GM11168 (cell line): Measurements from ENCODE around the gene BRD3.

Experiments
- in situ Hi-C: fragments of 300-500 bp; cut with MboI; formaldehyde crosslinking; loops from one replicate; pipeline ENCODE4 v1.12.0; 2022; ENCODE audit warnings: low sequenced_read_pairs; ENCODE audit not compliant: unreplicated experiment

Gene BRD3

DNA sequence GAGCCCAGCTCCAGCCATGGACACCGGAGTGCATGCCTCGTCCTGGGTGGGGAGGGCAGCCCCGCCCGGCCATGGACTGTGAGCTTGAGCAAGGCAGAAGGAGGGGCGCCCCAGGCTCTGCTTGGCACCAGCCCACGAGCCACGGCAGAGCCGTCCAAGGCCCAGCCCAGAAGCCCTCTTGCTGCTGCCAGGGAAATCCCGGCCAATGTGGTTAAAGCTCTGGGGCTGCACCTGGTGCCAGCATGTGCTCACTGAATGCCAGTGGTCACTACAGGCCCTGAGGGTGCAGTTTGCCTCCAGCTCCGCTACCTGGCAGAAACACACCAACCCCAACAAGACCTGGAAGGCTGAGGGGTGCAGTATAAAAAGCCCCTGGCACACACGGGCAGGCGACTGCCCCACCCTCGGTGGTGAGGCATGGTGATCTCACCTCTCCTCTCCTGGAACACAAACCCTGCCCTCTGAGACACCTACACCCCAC lies 11.8 kb downstream of the BRD3 start:
- in situ Hi-C loops, result no loop called here

DNA sequence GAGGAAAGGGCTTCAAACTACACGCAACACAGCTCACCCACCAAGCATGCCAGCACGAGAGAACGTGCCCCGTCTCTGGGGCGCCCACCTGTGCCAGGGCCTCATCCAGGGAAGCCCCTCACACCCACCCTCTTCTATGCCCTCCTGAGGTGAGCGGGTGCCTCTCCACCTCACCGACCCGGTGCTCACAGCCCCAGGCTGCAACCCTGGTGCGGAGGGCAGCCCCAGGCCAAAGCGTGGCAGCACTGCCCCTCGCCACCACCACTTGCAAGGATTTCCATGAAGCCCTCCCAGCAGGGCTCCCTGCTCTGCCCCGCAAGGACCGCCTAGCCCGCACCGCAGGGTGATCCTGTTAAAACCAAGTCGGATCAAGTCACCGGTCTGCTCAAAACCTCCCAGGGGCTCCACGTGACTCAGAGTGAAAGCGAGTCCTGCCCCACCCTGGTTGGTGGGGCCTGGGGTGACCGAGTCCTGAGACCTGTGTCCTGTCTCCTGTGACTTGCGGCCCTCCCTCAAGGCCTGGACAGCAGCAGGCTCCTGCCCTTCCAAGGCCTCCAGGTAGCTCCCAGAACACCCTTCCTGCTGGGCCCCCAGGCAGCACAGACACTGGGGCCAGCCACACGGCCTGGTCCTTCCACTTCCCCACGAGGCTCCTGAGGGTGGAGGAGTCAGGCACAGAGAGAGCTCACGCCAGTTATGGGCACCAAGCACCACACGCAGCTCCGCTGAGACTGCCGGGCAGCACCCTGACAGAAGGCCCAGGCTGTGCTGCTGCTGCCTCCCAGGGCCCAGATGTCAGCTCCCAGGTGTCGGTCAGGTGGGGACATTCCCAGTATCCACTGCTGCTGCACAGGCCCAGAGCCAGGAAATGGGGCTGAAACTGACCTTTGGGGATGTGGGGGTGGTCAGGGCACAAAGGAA lies 12.7 kb downstream of the BRD3 start:
- in situ Hi-C loops, result no loop called here

DNA sequence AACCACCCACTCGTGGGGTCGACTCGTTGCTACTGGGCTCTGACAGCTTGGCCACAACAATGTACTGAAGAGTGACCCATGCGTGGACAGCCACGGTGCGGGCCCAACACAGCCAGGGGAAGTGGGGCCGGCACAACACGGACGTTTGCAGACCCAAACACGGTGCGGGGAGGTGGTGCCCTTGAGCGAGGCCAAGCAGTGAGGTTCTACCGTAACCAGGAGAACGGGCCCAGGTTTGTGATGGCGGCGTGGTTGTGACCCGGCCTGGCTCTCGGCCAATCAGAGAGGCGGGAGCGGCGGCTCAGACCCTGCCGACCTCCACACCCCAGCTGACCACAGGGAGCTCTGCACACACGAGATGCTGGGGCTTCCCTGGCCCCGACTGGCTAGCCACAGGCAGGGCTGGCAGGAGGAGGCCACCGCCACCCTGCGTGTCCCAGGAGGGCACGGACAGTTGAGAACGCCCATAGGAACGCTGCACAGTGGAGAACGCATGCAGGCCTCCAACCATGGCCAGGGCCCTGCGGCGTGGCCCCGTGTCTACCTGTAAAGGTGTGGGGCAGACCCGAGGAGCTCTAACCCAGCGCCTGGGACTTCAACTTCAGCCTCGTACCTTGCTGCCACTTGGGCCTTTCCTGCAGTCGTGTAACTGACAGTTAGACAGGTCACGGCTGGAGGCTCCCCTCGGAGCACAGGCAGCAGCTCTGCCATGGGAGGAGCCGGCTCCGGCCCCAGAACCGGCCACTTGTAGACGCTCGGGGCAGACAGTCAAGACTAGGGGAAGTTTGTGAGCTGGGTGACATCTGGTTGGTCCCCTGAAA lies 13.7 kb downstream of the BRD3 start:
- in situ Hi-C loops, result no loop called here

DNA sequence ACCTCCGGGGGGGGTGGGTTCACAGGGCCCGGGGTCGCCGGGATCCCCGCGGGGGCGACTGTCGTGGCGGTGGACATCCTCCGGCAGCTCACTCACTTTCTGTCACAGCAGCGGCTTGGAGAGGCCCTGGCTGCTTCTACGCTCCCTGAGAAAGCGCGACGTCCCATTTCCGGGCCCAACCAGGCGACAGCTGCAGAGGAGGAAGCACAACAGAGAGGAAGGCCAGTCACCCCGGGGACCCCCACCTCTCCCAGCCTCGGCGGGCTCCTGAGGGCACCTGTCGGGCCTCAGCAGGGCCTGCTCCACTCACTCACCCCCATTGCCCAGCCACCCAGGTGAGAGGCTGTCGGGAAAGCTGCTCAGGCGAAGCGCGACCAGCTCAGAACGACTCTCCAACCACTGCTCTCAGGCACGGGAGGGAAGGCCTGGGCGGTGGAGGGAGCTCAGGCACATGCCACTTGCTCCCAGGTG lies 14.4 kb downstream of the BRD3 start:
- in situ Hi-C loops, result no loop called here

DNA sequence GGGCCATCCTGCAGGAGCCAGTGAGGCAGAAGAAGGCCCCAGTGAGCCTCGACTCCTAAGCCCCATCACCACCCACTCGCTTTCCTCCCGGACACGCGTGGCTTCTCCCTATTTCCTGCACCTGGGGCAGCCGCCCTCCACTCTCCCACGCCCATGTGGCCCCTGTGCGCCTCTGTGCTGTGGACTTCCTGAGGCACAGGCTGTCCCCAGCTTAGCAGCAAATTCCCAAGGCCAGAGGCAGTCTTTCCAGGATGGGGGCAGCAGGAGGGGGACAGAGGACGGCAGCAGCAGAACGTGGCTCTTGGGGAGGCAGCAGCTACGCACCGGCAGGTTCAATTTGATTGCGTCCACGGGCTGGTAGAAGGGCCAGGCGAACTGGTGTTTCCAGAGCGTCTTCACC lies 14.9 kb downstream of the BRD3 start:
- in situ Hi-C loops, result no loop called here

DNA sequence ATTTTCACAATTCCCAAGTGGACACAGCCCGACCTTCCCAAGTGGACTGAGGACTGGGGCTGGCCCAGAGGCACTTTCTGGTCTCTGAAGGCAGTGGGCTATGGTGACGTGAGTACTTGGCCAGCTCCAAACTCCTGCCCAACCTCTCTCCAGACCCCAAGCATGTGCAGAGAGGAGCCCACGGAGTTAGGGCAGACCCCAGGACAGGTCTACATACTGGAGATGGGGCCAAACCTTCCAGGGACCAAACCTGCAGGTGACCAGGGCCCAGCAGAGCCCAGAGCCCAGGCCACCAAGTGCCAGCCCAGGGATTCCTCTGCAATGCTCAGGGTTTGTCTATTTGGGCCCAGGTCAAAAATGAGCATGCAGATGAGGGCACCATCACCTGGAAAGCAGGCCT lies 15.3 kb downstream of the BRD3 start:
- in situ Hi-C loops, result no loop called here

DNA sequence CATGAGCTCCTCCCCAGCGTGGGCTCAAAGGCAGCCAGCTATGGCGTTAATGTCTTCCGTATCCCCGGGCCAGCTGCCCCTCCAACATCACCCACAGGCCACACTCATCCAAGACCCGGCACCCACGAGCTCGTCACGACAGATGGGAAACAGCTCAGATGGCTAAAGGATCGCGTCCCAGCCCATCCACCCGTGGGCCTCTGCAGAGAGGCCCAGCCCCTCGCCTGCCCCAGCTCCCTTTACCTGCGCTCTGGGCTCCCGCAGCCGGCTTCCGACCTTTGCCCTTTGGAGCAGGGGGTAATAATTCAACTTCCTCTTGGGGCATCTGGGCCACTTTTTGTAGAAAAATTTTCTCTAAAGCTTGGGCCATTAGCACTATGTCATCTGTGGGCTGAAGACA lies 16.5 kb downstream of the BRD3 start:
- in situ Hi-C loops, result no loop called here

DNA sequence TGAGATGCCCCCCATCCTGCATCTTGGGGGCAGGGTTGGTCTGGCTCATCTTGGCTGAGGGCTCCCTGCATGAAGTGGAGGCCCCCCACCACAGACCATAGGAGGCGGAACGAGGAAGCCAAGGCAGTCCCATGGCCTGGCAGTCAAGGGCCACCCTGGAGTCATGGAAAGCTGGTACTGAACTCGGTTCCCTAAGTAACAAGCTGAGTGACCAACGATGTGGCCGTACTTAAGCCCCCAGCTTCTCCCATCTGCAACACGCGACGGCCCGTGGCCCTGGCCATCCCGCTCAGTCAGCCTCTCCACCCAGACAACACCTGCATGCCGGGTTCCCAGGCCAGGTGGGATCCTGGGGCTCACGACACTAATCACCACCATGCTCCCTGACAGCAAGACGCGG lies 17.1 kb downstream of the BRD3 start:
- in situ Hi-C loops, result no loop called here

DNA sequence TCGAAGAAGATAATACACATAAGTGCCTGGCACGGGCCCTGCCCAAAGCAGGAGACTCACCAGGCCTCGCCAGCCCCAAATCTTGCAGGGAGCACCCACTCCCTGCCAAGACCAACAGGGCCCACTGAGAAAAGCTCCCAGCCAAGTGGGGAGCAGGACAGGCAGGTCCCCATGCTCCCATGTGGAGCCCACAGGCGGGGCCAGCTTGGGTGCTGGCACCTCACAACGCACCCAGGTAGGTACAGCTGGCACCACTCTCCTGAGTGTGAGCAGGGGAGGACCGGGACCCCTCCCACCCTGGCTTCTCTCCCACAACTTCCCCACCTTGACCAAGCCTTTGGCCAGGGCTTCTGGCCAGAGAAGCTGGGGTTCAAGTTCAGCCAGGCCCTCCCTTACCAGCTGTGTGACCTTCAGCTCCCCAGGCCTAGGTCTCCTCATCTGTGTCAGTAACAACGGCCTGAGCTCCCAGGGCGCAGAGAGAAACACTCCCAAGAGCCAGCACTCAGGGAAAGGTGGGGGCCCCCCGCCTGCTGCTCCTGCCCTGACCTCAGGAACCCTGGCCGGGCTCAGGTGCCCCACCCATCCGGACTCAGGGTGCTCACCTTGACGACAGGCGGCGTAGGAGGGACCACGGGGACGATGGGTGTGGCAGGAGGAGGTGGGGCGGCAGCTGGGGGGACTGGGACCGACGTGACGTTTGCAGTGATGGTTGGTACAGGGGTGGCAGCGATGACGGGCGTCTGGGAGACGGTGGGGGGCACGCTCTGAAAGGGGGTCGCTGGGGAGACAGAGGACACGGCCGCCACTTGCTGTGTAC lies 17.8 kb downstream of the BRD3 start:
- in situ Hi-C loops, result no loop called here

DNA sequence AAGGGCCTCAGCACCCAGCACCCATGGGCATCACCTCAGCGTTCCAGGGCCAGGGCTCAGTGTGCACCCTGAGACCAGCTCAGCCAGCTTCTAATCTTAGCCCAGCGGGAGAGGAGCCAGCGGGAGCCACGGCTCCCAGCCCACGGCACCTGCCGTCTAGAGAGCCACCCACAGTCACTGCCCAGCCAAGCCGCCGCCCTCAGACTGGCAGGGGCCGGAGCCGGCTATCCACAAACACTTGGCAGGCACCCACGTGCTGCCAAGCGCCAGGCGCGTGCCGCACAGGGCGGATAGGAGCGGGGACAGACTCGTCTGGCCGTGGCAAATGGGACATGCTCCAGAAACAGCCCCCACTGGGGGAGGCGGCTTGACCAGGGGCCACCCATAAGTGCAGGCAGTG lies 18.6 kb downstream of the BRD3 start:
- in situ Hi-C loops, result no loop called here

DNA sequence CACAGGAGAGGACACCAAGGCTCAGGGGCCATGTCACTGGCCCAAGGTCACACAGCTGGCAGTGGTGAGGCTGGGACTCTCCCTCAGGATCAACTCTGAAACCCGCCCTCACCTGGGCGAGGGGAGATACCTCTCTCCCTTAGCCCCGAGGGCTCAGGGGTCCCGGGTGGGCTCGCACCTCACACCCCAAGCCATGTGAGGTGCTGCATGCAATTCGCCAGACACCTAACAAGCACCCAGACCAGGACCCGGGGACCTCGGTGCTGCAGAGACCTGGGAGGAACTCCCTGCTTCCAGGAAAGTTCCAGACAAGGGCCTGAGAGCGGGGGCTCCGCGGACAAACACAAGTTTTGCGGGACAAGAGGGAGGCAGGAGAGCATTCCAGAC lies 19.3 kb downstream of the BRD3 start:
- in situ Hi-C loops, result no loop called here

DNA sequence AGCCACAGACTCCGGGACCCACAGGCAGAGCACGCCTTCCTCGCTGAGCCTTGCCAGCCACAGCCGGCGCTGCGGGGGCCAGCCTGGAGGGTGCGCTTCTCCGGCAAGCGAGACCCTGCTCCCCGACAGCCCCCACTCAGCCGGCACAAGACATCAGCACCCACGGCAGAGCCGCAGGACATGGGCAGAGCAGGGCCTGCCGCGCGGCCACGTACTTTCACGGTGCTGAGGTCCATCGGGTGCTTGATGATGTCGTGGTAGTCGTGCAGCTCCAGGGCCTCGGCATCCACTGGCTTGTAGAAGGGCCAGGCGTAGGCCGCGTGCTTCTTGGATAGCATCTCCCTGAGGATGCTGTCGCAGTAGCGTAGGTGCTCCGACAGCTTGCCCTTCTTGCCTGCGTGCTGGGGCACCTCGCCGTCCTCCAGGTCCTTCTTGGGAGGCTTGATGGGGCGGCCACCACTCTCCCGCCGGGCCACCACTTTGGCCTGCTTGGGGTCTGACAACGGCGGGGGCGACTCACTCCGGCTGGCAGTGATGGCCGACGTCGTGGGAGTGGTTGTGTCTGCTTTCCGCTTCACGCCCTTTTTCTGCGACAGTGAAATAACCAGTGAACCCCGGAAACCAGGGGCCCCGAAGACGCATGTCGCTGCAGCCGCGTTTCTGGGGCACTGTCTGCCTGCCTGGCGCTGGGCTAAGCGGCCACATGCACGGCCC lies 19.8 kb downstream of the BRD3 start:
- in situ Hi-C loops, result no loop called here

DNA sequence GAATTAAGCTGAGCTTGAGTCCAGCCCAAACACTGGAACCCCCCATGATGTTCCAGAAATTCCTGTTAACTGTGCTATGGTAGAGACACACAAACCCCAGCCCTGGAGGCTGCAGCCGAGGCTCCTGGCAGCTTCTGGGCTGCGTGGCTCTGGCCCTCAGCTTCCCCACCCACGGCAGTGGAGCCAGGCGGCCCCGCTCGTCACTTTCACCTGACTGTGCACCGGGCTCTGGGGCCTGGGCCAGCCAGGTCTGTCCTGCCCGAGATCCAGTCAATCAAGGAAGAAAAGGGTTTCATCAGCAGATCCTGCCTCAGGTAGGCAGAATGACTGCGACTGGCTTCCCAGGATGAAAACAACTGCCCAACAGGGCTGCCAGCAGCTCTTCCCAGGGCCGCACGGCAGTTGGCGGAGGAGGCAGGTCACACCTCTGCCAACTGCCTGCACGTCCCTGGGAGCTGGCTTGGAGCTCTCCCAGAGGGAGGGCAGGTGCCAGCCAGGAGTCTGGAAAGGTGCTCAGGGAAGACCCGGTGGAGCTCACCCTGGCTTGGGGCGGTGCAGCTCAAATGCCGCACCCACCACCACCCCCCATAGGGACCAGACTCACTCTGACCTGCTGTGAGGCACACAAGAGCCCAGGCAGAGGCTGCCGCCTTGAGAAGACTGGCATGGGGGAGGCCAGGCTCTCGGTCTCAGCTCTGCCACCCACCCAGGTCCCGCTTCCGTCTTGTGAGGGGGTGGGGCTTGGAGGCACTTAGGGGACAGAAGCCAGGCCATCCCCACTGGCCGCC lies 20.7 kb downstream of the BRD3 start:
- in situ Hi-C loops, result no loop called here

DNA sequence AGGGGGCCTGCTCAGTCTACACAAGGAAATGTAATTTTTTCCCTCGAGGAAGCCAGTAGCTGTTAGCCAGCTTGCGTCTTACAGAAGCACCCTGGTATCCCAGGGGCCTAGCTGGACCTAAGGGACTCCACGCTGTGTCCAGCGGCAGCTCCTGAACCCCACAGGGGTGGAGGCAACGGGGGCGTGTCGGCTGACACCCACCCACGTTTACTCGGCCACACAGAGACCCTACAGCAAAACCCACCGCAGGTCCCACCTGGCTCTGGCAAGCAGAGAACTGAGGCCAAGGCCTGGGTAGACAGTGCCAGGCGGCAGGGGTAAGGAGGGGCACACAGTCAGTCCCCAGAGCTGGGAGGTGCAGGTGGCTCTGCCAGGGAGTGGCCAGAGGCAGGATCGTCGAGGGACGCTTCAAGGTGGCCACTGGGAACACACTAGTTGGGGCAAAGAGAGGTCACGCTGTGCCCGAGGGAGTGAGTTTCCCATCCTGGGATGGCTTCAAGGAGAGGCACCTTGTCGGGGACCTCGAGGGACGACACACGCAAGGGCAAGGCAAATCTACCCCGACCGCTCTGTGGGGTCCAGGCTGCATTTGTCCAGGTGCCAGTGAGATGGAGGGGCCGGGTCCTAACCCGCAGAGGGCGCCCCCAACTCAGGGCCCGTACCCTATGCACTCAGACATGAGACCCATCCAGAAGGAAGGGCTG lies 21.8 kb downstream of the BRD3 start:
- in situ Hi-C loops, result no loop called here

DNA sequence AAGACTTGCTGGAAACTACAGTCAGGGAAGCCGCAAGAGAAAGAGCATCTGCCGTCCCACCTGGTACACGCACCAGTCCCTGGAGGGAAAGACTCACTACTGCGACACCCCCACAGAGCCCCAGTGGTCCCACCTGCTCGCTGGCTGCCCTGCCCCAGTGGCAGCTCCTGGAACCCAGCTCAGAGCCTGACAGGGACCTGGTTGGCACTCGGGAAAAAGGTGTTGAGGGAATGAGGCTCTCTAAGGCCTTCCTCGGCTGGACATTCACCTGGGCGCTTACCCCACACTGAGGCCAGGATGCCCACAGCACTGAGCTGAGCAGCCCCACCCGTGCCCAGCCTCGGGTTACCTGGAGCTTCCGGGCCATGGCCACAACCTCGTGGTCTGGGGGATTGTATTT lies 22.9 kb downstream of the BRD3 start:
- in situ Hi-C loops, result no loop called here

DNA sequence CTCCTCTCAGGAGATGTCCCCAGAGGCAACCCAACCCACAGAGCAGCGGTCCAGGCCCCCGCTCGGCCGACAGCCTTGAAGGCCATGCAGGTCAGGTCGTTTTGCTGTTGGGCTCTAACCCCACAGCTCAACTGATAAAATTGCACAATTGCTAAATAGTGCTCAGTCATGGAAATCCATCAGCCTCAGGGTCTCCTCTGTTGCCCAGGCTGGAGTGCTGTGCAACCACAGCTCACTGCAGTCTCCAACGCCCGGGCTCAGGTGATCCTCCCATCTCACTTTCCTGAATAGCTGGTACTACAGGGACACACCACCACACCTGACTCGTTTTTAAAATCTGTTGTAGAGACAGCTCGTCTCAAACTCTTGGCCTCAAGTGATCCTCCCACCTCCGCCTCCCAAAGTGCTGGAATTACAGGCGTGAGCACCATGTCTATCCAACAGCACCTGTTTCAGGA lies 24.3 kb downstream of the BRD3 start:
- in situ Hi-C loops, result no loop called here

DNA sequence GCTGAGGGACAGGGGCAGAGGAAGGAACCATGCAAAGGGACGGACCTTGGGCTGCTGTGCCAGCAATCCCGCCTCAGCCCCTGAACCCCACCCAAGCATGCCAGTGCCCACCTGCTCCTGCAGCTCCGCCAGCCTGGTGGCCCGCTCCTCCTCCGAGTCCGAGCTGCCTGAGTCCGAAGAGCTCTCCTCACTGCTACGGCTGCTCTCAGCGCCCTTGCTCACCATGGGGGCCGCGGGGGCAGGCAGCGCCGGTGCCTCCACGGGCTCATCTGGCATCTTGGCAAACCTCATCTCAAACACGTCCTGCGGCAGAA lies 26.2 kb downstream of the BRD3 start:
- in situ Hi-C loops, result no loop called here

DNA sequence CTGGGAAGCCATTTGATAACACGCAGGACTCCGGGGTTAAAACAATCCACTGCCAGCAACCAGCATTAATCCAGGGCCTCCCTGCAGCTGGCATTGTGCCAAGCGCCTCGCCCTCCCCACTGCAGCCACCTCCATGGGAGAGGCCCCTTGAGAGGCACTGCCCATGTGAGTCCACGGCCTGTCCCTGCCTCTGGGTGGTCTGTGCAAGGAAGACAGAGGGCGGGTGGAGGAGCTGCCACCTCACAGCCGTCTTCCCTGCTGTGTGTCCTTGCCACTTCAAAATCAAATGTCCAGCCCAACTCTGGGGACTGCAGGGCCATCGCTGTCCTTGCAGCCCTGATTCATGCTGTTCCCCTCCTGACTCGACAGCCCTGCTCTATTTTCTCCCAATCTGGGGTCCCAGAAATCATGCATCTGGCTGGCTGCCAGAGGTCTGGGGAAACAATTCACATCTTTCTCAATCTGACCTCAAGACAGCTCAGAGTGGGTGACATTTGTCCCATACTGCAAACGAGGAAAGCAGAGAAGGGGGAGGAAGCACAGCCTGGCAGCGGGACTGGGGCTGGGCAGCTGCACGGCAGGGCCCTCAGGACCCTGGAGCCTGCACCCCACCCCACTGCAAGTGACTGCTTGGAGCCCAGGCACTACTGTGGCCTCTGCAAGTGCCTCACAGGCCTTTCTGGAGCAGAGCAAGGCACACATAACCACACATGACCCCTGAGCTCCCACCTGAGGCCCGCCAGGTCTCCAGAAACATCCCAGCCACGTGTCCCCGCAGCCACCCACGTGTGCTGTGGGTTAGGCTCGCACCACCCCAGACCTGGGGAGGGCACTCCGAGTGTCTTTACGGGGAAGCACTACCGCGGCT lies 26.8 kb downstream of the BRD3 start:
- in situ Hi-C loops, result no loop called here
